IPS-18c (cell line): ENCODE results near the gene SLC5A10.

Source experiments
- H3K4me3 ChIP-seq: 2 replicates; pipeline ENCODE4 v1.7.0; 2013; ENCODE audit warnings: low read depth, mild to moderate bottlenecking, low read length, moderate library complexity; ENCODE audit not compliant: insufficient read depth
- H3K9me3 ChIP-seq: one replicate; pipeline ENCODE4 v1.6.1; 2013; ENCODE audit warnings: mild to moderate bottlenecking, low read length, moderate library complexity; ENCODE audit not compliant: control insufficient read depth, insufficient read depth

SLC5A10 gene

GRCh38 chr17:18990331-18990730, 38.4 kb downstream of the SLC5A10 start:
- no peaks in the 10 kb centered on the region for H3K9me3 ChIP-seq
- no peak overlapping the region for H3K4me3 ChIP-seq

DNA sequence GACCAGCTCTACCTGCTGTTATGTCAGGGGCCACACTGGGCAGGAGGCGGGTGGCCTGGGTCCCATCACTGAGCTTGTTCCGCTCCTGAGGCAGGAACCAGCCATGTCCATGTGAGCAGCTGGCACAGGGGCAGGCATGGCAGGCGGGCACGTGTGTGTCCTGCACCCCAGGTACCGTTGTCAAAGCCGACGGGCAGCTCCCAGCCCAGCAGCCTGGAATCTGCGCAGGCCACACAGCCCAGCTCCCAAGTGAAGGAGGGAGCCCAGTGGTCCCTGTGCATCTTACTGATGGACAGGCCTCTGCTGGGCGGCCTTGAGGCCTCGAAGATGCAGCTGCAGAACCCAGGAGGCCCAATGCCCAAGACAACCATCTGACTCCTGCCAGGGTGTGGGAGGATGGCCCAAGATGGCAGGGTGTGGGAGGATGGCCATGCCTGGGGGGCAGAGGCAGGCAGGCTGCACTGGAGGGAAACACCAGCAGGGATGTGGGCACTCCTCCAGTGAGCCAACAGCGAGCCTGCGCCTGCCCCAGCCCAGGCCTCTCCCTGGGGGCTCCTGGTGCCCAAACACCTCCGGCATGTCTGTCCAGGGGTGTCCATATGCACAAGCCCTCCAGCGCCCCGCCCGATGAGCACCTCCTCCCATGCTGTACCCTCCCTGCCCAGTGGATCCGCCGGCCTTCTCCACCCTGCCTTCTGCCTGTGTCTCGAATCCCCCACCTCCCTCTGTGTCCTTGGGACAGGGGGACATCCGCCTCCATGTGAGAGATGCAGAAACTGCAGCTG, 39.8 kb downstream of the SLC5A10 start:
- H3K4me3 ChIP-seq, result no peak overlapping the region
- H3K9me3 ChIP-seq, result no peaks in the 10 kb centered on the region

DNA sequence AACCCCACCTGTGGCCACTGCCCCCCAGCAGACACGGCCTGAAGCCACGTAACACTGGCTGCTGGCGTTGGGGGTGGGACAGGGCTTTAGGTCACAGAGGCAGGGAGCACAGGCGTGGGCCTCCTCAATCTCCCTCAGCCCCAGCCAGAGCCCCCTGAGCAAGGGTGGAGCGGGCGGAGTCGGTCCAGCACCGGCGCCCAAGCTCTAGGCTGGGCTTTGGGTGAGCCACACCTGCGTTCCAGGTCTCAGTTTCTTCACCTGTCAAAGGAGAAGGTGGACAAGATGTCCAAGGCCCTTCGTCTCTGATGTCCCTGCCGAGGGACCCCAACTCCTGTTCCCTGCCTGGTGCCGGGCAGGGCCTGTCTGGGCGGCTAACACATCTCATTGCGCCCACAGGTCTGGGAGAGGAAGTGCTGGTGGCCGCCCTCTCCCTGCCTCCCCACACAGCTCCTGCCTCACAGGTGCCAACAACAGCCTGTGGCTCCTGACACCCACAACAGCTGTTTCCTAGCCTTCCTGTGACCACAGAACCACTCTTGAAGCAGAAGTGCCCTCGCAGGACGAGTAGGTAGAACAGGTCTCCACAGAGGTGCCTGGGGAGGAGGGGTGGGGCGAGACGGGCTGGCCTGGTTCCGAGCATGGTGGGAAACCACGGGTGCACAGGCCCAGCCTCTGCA, 40.6 kb downstream of the SLC5A10 start:
- H3K4me3 ChIP-seq, result no peak overlapping the region
- H3K9me3 ChIP-seq, result no peaks in the 10 kb centered on the region

DNA sequence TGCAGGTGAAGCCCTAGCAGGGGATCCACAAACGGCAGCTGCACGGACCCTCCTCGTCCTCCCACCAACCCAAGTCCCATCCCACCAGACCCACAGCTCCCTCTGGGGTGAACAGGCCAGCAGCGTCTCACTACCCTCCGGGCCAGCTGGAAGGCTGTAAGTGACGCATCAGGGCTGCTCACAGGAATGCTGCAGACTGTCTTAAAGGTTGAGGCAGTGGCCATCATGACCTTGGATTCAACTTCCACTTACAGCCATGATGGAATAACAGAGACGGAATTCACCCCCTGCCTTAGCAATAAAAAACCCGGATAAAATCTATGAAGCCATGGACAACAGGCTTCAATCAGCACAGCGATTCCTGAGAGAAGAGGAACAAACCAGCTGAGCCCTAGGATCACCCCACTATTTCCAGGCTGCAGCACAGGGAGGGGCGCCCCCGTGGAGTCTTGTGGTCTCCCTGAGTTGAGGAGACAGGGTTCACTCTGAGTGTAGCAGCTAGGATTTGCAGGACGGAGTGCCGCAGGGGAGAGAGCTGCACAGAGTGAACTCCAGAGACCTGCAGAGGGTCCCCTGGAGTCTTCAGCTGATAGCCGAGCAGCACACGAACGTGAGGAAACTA, 42.1 kb downstream of the SLC5A10 start:
- no peaks in the 10 kb centered on the region for H3K9me3 ChIP-seq

GRCh38 chr17:18994631-18995030, 42.7 kb downstream of the SLC5A10 start:
- Histone ChIP-seq H3K4me3 (no peak overlapping the region), H3K9me3 (no peaks in the 10 kb centered on the region)

More for the DNA sequence above, 42.1 kb downstream of the SLC5A10 start:
- H3K4me3 ChIP-seq, result no peak overlapping the region

DNA sequence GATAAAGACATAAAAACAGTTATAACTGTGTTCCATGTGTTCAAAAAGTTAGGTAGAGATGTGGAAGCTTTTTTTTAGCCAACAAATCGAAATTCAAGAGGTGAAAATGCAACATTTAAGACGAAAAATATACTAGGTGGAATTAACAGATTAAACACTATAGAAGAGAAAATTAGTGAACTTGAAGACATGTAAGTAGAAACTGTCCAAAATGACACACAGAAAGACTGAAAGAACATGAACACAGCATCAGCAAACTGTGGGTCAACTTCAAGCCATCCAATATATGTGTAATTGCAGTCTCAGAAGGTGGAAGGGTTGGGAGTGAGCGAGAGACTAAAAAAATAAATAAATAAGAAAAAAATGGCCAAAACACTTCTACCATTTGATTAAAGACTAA, 43.3 kb downstream of the SLC5A10 start:
- Histone ChIP-seq H3K9me3 (no peaks in the 10 kb centered on the region), H3K4me3 (no peak overlapping the region)

DNA sequence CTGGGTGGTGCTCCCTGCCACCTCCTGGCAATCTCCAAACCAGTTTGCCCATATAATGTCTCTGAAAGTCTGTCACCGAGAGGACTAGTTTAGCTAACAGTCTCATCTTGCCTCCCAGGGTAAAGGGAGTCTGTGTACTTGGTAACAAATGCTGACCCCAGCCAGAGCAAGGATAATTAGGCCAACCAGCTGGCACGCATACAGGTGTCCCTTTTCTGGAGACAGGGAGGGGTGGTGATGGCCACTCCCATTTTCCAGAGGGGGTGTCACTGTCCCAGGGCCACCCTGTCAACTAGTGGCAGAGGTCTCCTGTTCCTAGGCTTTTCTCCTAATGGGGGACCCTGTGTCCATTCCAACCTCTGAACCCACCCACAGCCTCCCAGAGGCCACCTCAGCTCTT, 44.5 kb downstream of the SLC5A10 start:
- Histone ChIP-seq H3K9me3 (no peaks in the 10 kb centered on the region), H3K4me3 (no peak overlapping the region)

DNA sequence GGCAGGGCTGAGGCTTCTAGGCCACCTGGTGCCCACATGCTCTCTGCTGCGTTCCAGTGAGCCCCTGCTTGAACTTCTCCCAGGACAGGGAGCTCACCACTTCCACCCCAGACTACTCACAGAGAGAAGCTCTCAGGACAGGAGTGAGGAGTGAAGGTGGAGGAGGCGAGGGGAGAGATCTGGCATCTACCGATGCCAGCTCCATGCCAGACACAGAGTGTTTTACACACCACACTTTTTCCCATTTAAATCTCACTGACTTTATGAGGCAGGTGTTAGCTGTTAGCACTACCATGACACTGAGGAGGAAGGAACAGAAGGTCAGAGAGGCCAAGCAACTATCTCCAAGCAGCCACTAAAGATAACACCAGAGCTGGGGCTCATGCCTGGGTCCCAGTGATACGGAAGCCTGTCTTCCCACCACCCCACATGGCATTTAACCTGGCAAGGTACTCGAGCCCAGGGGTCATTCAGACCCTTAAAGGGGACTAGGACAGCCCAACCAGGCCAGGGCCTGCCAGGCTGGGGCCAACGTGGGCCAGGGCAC, 45.8 kb downstream of the SLC5A10 start:
- Histone ChIP-seq H3K4me3 (no peak overlapping the region), H3K9me3 (no peaks in the 10 kb centered on the region)

DNA sequence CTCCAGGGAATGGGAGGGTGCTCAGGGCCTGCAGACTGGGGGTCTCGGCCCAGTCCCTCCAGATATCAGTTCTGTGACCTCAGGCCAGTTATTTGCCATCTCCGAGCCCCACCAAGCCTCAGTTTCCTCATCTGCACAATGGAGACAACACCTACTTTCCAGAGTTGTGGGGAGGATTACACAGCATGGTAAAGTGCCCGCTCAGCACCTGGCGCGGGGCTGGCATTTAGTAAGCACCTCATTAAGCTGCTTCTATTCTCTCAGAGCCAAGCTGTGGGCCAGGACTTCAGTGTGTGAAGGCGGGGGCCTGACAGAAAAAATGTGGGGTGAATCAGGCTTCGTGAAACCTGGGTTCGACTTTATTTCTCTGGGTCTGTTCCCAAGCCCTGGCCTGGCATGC, 47.4 kb downstream of the SLC5A10 start:
- Histone ChIP-seq H3K4me3 (no peak overlapping the region), H3K9me3 (no peaks in the 10 kb centered on the region)

DNA sequence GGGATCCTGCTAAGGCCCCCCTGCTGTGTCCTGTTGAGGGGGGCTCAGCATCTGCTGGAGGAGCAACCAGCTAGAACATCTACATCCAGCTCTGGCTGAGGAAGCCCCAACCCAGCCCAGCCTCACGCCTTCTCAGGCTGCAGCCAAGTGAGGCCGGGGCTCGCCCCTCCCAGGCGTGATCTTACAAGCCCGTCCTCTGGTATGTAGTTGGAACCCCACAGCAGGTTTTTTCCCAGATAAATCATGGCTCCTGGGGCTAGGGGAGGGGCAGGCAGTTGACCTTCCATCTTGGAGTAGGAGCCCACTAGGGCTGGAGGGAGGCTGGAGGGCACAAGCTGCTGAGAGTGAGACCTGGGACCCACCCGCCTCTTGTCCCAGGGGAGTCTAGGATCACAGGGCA, 47.9 kb downstream of the SLC5A10 start:
- no peak overlapping the region for H3K4me3 ChIP-seq

GRCh38 chr17:19000531-19001325, 48.8 kb downstream of the SLC5A10 start:
- H3K4me3 ChIP-seq, result no peak overlapping the region
- H3K9me3 ChIP-seq, result no peaks in the 10 kb centered on the region

More for the DNA sequence above, 47.9 kb downstream of the SLC5A10 start:
- H3K9me3 ChIP-seq, result no peaks in the 10 kb centered on the region

DNA sequence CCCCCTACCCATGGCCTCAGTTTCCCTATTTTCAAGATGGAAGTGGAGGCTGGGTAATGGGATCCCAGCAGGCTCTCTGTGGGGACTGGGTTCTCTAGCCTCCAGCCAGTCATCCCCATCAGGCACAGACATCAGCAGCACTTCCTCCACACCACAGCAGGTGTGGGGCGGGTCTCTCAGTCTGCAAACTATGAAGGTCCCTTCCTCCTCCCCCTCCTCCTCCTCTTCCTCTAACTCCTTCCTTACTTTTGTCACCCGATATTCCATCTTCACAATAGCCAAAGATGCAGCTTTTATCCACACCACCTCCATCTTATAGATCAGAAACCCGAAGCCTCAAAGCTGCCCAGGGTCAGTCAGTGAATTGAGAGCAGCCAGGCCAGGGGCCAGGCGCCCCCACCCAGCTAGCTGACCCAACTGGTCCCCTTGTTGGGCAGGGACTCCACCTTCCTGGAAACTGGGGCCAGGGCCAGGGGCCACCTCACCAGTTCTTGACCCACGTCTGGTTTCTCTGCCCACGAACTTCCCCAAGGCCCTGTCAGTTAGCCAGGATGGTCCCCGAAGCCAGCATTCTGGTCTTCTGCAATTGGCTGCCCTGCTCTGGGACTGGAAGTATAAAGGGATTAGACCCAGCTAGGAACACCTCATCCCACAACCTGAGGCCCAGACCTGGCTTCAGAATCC, 50.1 kb downstream of the SLC5A10 start:
- no peak overlapping the region for H3K4me3 ChIP-seq

GRCh38 chr17:19002805-19003542, 51.0 kb downstream of the SLC5A10 start:
- H3K9me3 ChIP-seq, result no peaks in the 10 kb centered on the region
- H3K4me3 ChIP-seq, result peak overlapping the region; percentile 76

More for the DNA sequence above, 50.1 kb downstream of the SLC5A10 start:
- H3K9me3 ChIP-seq, result no peaks in the 10 kb centered on the region

- peak overlapping the region; percentile 76 for H3K4me3 ChIP-seq
- no peaks in the 10 kb centered on the region for H3K9me3 ChIP-seq
These were observed 51.8 kb downstream of the SLC5A10 start for GRCh38 chr17:19003543-19004420.

GRCh38 chr17:19004421-19005136, 52.6 kb downstream of the SLC5A10 start, which contains the start of gene FAM83G:
Gene FAM83G, minus strand, starts transcription at chr17:19004764. Its CDS starts 723 bp downstream, at chr17:19004041.
- Histone ChIP-seq H3K4me3 (peak within 1 kb of the TSS; percentile 76), H3K9me3 (no peaks in the 10 kb centered on the region)
